ENCODE results near the gene LASP1NB.

DNA sequence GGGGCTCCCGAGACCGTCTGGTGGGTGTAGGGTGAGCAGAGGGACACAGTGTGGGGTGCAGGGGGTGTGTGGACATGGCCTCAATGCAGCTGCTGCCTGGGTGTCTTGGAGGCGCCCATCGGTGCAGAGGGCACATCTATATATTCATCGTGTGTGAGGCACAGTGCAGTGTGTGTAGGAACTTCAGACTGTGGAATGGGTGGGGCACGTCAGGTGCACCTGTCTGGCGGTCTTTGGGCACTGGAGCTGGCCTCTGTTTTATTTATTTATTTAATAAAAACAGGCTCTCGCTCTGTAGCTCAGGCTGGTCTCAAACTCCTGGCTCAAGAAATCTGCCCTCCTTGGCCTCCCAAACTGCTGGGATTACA is 38.8 kb upstream of the LASP1NB start:
- TF ChIP-seq, protein P1, sequence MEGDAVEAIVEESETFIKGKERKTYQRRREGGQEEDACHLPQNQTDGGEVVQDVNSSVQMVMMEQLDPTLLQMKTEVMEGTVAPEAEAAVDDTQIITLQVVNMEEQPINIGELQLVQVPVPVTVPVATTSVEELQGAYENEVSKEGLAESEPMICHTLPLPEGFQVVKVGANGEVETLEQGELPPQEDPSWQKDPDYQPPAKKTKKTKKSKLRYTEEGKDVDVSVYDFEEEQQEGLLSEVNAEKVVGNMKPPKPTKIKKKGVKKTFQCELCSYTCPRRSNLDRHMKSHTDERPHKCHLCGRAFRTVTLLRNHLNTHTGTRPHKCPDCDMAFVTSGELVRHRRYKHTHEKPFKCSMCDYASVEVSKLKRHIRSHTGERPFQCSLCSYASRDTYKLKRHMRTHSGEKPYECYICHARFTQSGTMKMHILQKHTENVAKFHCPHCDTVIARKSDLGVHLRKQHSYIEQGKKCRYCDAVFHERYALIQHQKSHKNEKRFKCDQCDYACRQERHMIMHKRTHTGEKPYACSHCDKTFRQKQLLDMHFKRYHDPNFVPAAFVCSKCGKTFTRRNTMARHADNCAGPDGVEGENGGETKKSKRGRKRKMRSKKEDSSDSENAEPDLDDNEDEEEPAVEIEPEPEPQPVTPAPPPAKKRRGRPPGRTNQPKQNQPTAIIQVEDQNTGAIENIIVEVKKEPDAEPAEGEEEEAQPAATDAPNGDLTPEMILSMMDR (conservative IDR thresholded peaks at IDR 0.05; ENCODE audit: low read depth, low read length) = no peak
- no peak for TF ChIP-seq POLR2A (IDR thresholded peaks at IDR 0.05; ENCODE audit: low read depth, low read length)

Data from IMR-90 (cell line).